Gastrocnemius medialis (tissue), 4 donors: ENCODE data around the gene CCDC54.

Experiments
- CTCF ChIP-seq, 5 experiments: fragments of 450-650 bp in 3 of 5; fragments of 200-600 bp in 2 of 5; sonication (generic) in 2 of 5; IDR thresholded peaks in 4 of 5; conservative IDR thresholded peaks in 1 of 5; 1 replicate in 4 of 5; 2 replicates in 1 of 5; pipeline ENCODE4 v1.5.1; 2016 to 2019; ENCODE audit warnings: antibody characterized with exemption in 5 of 5, mild to moderate bottlenecking in 3 of 5, moderate library complexity in 3 of 5
- POLR2A ChIP-seq, 2 donors: fragments of 450-650 bp; IDR thresholded peaks; one replicate each; pipeline ENCODE4 v1.6.1; 2017; ENCODE audit warnings: antibody characterized with exemption in 2 of 2, mild to moderate bottlenecking in 2 of 2, moderate library complexity in 2 of 2

GRCh38 chr3:107401301-107401700, 24.1 kb downstream of the CCDC54 start:
- TF ChIP-seq CTCF (IDR thresholded peaks at IDR 0.05 in 4 of 5, conservative IDR thresholded peaks at IDR 0.05 in 1 of 5) = no peak
- no peak for TF ChIP-seq POLR2A (IDR thresholded peaks at IDR 0.05)
